Keratinocyte (primary cell): ENCODE results near the gene GAS6.

Experiments used
- EZH2 ChIP-seq: IDR thresholded peaks from one replicate; pipeline ENCODE4 v1.6.1; 2012; ENCODE audit warnings: inconsistent platforms, mild to moderate bottlenecking, low read length, moderate library complexity
- TF ChIP-seq, protein P1 (sequence below), 3 experiments: IDR thresholded peaks in 1 of 3; conservative IDR thresholded peaks in 1 of 3; optimal IDR thresholded peaks in 1 of 3; 2 replicates in 2 of 3; 3 replicates in 1 of 3; pipeline versions ENCODE3 to v1.5.1; 2011; ENCODE audit warnings: low read length in 3 of 3, mild to moderate bottlenecking in 3 of 3, moderate library complexity in 2 of 3, control low read depth in 1 of 3, inconsistent platforms in 1 of 3; ENCODE audit not compliant: insufficient read depth in 2 of 3; ENCODE audit errors: extremely low read depth in 1 of 3

GRCh38 chr13:113838711-113839201 is 25.1 kb downstream of the GAS6 start:
- TF ChIP-seq, protein P1, sequence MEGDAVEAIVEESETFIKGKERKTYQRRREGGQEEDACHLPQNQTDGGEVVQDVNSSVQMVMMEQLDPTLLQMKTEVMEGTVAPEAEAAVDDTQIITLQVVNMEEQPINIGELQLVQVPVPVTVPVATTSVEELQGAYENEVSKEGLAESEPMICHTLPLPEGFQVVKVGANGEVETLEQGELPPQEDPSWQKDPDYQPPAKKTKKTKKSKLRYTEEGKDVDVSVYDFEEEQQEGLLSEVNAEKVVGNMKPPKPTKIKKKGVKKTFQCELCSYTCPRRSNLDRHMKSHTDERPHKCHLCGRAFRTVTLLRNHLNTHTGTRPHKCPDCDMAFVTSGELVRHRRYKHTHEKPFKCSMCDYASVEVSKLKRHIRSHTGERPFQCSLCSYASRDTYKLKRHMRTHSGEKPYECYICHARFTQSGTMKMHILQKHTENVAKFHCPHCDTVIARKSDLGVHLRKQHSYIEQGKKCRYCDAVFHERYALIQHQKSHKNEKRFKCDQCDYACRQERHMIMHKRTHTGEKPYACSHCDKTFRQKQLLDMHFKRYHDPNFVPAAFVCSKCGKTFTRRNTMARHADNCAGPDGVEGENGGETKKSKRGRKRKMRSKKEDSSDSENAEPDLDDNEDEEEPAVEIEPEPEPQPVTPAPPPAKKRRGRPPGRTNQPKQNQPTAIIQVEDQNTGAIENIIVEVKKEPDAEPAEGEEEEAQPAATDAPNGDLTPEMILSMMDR (optimal IDR thresholded peaks at IDR 0.05 in 1 of 3, IDR thresholded peaks at IDR 0.05 in 1 of 3, conservative IDR thresholded peaks at IDR 0.05 in 1 of 3; ENCODE audit: extremely low read depth in 1 of 3, insufficient read depth in 2 of 3, low read length in 3 of 3), result no peak
- TF ChIP-seq EZH2, result no peak
